SK-N-DZ (cell line): ENCODE data around the gene GLP1R. TPM values are rescaled to one million over a fixed set of nuclear protein-coding genes. Genes with fewer than 3 reads are reported as not detected.

ENCODE experiments used
- DNase-seq: peaks from one replicate; pipeline ENCODE4 v3.0.0-alpha.2; 2015; ENCODE audit warnings: low spot score
- polyA plus RNA-seq, 2 experiments: library from polyadenylated mRNA; depleted of rRNA; stranded (reverse); fragments of >200 nt; gene quantifications; 2 replicates each; pipeline ENCODE4 v1.2.3, GENCODE V29; 2014

The GLP1R gene
- not detected in 2 replicates for polyA plus RNA-seq (2014; cell fraction: cytosol; rRNA removed)
- not detected in 2 replicates for polyA plus RNA-seq (2014; cell fraction: nucleus; rRNA removed)

- no peak for DNase-seq
Measured at GRCh38 chr6:39048481-39049399, at the start of gene GLP1R. Gene GLP1R (plus strand): TSS chr6:39048781. CDS start chr6:39048841, 60 bp downstream.

- DNase-seq, result no peak
Measured at GRCh38 chr6:39003072-39003471, 45.5 kb upstream of the GLP1R start.

GRCh38 chr6:39003492-39003891 is 45.1 kb upstream of the GLP1R start:
- no peak for DNase-seq

GRCh38 chr6:39004801-39005200 is 43.8 kb upstream of the GLP1R start:
- DNase-seq, result no peak

- DNase-seq, result no peak
Measured at GRCh38 chr6:39005774-39006173, 42.8 kb upstream of the GLP1R start.

GRCh38 chr6:39007575-39007974 is 41.0 kb upstream of the GLP1R start:
- no peak for DNase-seq

GRCh38 chr6:39008737-39009136 is 39.8 kb upstream of the GLP1R start:
- no peak for DNase-seq

GRCh38 chr6:39009476-39009875 is 39.1 kb upstream of the GLP1R start:
- no peak for DNase-seq

- no peak for DNase-seq
Measured at GRCh38 chr6:39016839-39017546, 31.6 kb upstream of the GLP1R start.

GRCh38 chr6:39017547-39017880 is 31.1 kb upstream of the GLP1R start:
- no peak for DNase-seq

GRCh38 chr6:39018103-39018502 is 30.5 kb upstream of the GLP1R start:
- DNase-seq, result no peak

- DNase-seq, result no peak
Measured at GRCh38 chr6:39020136-39020535, 28.4 kb upstream of the GLP1R start.

- DNase-seq, result no peak
Measured at GRCh38 chr6:39021041-39021440, 27.5 kb upstream of the GLP1R start.

GRCh38 chr6:39021779-39022178 is 26.8 kb upstream of the GLP1R start:
- no peak for DNase-seq

GRCh38 chr6:39026175-39026574 is 22.4 kb upstream of the GLP1R start:
- no peak for DNase-seq

GRCh38 chr6:39029156-39030011 is 19.2 kb upstream of the GLP1R start:
- no peak for DNase-seq

GRCh38 chr6:39035681-39036080 is 12.9 kb upstream of the GLP1R start:
- no peak for DNase-seq

- DNase-seq, result no peak
Measured at GRCh38 chr6:39037082-39037508, 11.5 kb upstream of the GLP1R start.

GRCh38 chr6:39037707-39038106 is 10.9 kb upstream of the GLP1R start:
- DNase-seq, result no peak

GRCh38 chr6:39040080-39040673 is 8.4 kb upstream of the GLP1R start:
- DNase-seq, result no peak

GRCh38 chr6:39041072-39041471 is 7.5 kb upstream of the GLP1R start:
- DNase-seq, result no peak
